IPS DF 6.9 (cell line): Measurements from ENCODE around the gene FBXW5.

ENCODE experiments used
- DNase-seq: peaks from one replicate; pipeline ENCODE4 v3.0.0-alpha.2; 2013; ENCODE audit warnings: low read depth, low spot score
- H3K27ac ChIP-seq: one replicate; pipeline ENCODE4 v1.5.1; 2013; ENCODE audit warnings: low read length, control low read depth
- H3K27me3 ChIP-seq: 2 replicates; pipeline ENCODE4 v1.6.1; 2013; ENCODE audit warnings: mild to moderate bottlenecking, low read length; ENCODE audit not compliant: control insufficient read depth, insufficient read depth
- H3K36me3 ChIP-seq: 2 replicates; pipeline ENCODE4 v1.6.1; 2013; ENCODE audit warnings: low read length; ENCODE audit not compliant: control insufficient read depth, insufficient read depth
- H3K4me1 ChIP-seq: 2 replicates; pipeline ENCODE4 v1.6.1; 2013; ENCODE audit warnings: low read length; ENCODE audit not compliant: control insufficient read depth, insufficient read depth
- H3K4me3 ChIP-seq: 2 replicates; pipeline ENCODE4 v1.5.1; 2013; ENCODE audit warnings: mild to moderate bottlenecking, low read length
- H3K9me3 ChIP-seq: 2 replicates; pipeline ENCODE4 v1.6.1; 2013; ENCODE audit warnings: low read length, inconsistent platforms; ENCODE audit not compliant: control insufficient read depth, insufficient read depth
- WGBS: extraction: QIAGEN DNeasy Blood & Tissue Kit; methylation state at CpG from one replicate; pipeline ENCODE4 v1.1.7; 2013; ENCODE audit warnings: mixed read lengths, missing lambda C conversion rate; ENCODE audit not compliant: insufficient read length, insufficient coverage; 5-methylcytosine and 5-hydroxymethylcytosine counted together

Gene FBXW5

GRCh38 chr9:136983167-136983566 lies 38.6 kb upstream of the FBXW5 start:
- Histone ChIP-seq H3K4me1 (no peaks in the 10 kb centered on the region; the same call in 1 of the 2 replicates), H3K27me3 (peaks cover 8% of the 10 kb centered on the region; the same call in 1 of the 2 replicates), H3K27ac (no peak overlapping the region), H3K4me3 (no peak overlapping the region), H3K9me3 (no peaks in the 10 kb centered on the region), H3K36me3 (no peaks in the 10 kb centered on the region)
- DNase-seq, result no peak
- no CpG with 5 or more reads among the region's 9 CpGs for WGBS

DNA sequence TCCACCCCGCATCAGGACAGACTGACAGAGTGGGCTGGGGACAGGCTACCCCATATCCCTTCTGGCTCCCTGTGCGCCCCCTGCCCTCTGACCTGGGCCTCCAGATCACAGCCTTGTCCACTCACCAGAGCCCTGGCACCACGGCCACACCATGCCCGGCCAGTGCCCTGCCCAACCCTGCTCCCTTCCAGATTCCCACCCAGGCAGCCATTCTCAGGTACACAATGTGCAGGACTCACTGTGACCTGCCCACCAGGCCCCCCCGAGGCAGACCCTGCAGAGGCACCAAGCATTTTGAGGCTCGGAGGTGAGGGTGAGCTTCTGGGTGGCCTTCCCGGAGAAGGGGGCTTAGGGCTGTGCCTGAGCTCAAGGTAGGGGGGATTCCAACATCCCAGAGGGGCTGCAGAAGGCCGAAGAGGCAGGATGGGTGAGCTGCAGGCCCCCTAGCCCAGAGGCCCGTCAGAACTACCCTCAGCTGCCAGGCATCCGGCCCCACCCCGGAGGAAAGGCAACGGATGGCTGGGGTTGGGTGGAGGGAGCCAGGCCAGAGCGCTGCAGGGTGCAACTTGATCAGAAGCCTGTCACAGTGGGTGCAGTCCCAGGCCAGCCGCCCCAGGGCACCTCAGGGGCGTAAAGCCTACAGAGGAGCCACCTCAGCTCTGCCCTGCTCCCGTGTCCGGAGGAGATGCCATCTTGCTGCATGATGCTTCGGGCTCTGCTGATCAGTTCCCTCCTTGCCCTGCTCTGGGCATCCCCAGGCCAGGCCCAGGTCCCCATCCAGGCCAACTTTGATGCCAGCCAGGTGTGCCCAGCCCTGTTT lies 37.9 kb upstream of the FBXW5 start, which contains the start of gene LCNL1:
LCNL1 (plus strand) TSS at position 762 of the 820 bp plus-strand sequence. CDS start 594 bp downstream, outside the sequence.
- no peaks in the 10 kb centered on the region for H3K9me3 ChIP-seq
- no CpG with 5 or more reads among the region's 18 CpGs for WGBS
- no peak for DNase-seq
- no peaks in the 10 kb centered on the region for H3K36me3 ChIP-seq
- H3K27ac ChIP-seq, result no peak within 1 kb of the TSS
- H3K4me3 ChIP-seq, result no peak within 1 kb of the TSS
- H3K27me3 ChIP-seq, result peaks cover 8% of the 10 kb centered on the region; the same call in 1 of the 2 replicates
- H3K4me1 ChIP-seq, result peaks cover 2% of the 10 kb centered on the region

GRCh38 chr9:136981588-136982231 lies 37.2 kb upstream of the FBXW5 start:
- Histone ChIP-seq H3K4me3 (no peak overlapping the region), H3K27me3 (peaks cover 8% of the 10 kb centered on the region; the same call in 1 of the 2 replicates), H3K27ac (no peak overlapping the region), H3K4me1 (peaks cover 2% of the 10 kb centered on the region), H3K36me3 (no peaks in the 10 kb centered on the region), H3K9me3 (no peaks in the 10 kb centered on the region)
- no CpG with 5 or more reads among the region's 17 CpGs for WGBS
- no peak for DNase-seq

GRCh38 chr9:136980669-136981478 lies 36.3 kb upstream of the FBXW5 start:
- Histone ChIP-seq H3K27me3 (peaks cover 4% of the 10 kb centered on the region; the same call in 1 of the 2 replicates), H3K4me1 (peaks cover 2% of the 10 kb centered on the region), H3K9me3 (no peaks in the 10 kb centered on the region), H3K36me3 (no peaks in the 10 kb centered on the region), H3K4me3 (no peak overlapping the region), H3K27ac (no peak overlapping the region)
- no CpG with 5 or more reads among the region's 16 CpGs for WGBS
- DNase-seq, result no peak

DNA sequence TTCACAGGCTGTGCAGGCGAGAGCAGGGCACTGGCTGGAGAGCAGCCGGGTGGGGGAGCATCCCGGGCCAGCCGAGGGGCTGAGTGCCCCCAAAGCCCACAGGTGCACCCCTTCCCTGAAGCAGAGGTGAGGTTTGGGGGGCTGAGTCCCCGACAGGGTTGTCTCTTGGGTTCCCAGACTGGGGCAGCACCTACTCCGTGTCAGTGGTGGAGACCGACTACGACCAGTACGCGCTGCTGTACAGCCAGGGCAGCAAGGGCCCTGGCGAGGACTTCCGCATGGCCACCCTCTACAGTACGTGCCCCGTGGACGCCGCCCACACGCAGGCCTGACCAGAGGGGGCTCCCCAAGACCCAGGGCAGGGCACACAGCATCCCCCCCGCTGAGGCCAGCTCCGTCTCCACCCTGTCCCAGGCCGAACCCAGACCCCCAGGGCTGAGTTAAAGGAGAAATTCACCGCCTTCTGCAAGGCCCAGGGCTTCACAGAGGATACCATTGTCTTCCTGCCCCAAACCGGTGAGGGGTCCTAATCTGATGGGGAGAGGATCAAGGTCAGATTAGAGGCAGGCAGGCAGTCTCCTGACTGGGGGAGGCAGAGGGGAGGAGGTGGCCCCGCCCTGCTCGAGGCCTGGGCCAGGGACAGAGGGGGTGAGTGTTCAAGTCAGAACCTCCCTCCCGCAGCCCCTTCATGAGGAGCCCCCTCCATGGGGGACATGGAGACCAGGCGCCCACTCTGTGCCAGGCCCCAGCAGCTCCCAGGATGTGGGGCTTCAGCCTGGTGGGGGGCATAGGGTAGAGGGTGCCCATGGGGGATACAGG lies 35.4 kb upstream of the FBXW5 start:
- peaks cover 2% of the 10 kb centered on the region for H3K4me1 ChIP-seq
- H3K36me3 ChIP-seq, result no peaks in the 10 kb centered on the region
- no peaks in the 10 kb centered on the region for H3K9me3 ChIP-seq
- no peak overlapping the region for H3K4me3 ChIP-seq
- H3K27ac ChIP-seq, result no peak overlapping the region
- no CpG with 5 or more reads among the region's 26 CpGs for WGBS
- peaks cover 3% of the 10 kb centered on the region; the same call in 1 of the 2 replicates for H3K27me3 ChIP-seq
- DNase-seq, result no peak

- no peak for DNase-seq
- Histone ChIP-seq H3K27ac (no peak overlapping the region), H3K9me3 (no peaks in the 10 kb centered on the region), H3K4me1 (peaks cover 2% of the 10 kb centered on the region), H3K36me3 (no peaks in the 10 kb centered on the region), H3K27me3 (no peaks in the 10 kb centered on the region; the same call in 1 of the 2 replicates), H3K4me3 (no peak overlapping the region)
- no CpG with 5 or more reads among the region's 41 CpGs for WGBS
Measured at GRCh38 chr9:136978865-136979544, 34.5 kb upstream of the FBXW5 start.

DNA sequence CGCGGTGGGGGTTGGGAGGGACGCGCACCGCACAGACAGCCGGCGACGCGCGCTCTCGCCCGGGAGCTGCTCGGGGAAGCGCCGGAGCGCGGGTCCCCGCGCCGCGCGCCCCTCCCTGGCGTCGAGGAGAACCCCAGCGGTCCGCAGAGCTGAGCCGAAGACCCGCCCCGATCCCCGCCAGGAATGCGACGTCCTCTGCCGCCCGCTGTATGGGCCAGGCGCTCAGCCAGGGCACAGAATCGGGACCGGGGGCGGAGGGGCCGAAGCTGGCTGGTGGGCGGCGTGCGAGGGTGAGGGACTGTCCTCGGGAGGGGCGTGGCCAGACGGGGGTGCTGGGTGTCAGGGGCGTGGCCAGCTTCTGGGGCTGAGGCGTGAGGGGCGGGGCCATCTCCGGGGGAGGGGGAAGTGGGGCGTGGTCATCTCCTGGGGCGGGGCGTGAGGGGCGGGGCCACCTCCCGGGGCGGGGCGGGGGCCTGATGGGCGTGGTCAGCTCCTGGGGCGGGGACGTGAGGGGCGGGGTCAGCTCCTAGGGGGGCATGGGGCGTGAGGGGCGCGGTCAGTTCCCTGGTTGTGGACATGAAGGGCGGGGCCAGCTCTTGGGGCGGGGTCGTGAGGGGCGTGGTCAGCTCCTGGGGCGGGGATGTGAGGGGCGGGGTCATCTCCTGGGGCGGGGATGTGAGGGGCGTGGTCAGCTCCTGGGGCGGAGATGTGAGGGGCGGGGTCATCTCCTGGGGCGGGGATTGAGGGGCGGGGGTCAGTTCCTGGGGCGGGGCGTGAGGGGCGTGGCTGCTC lies 33.7 kb upstream of the FBXW5 start:
- WGBS, result no CpG with 5 or more reads among the region's 78 CpGs
- Histone ChIP-seq H3K9me3 (no peaks in the 10 kb centered on the region), H3K36me3 (no peaks in the 10 kb centered on the region), H3K27ac (no peak overlapping the region), H3K27me3 (no peaks in the 10 kb centered on the region), H3K4me3 (peak overlapping the region; percentile 68; the same call in 1 of the 2 replicates), H3K4me1 (peaks cover 2% of the 10 kb centered on the region)
- DNase-seq, result no peak

DNA sequence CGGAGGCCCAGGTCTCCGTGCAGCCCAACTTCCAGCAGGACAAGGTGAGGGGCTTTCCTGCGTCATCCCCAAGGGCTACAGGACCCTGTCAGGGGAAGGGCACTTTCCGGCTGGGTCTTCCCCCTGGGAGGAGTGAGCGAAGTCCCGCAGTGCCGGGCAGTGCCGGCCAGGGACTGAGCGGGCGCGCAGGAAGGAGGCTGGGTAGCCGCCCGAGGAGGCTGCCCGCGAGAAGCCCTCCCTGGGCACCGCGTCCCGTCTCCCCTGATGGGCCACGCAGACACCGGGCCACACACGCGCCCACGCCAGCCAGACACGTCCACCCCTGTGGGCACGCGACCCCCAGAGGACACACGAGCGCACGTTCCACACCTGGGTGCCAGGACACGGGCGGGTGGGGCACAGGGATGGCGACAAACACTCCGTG lies 33.1 kb upstream of the FBXW5 start:
- no peaks in the 10 kb centered on the region for H3K27me3 ChIP-seq
- H3K4me1 ChIP-seq, result peaks cover 2% of the 10 kb centered on the region
- H3K9me3 ChIP-seq, result no peaks in the 10 kb centered on the region
- no peak for DNase-seq
- peak overlapping the region; percentile 68 for H3K4me3 ChIP-seq
- H3K27ac ChIP-seq, result no peak overlapping the region
- no CpG with 5 or more reads among the region's 33 CpGs for WGBS
- no peaks in the 10 kb centered on the region for H3K36me3 ChIP-seq

- Histone ChIP-seq H3K27me3 (no peaks in the 10 kb centered on the region), H3K9me3 (no peaks in the 10 kb centered on the region), H3K36me3 (no peaks in the 10 kb centered on the region), H3K4me3 (peak within 1 kb of the TSS; percentile 68), H3K27ac (no peak within 1 kb of the TSS), H3K4me1 (peaks cover 2% of the 10 kb centered on the region)
- no peak for DNase-seq
- no CpG with 5 or more reads among the region's 10 CpGs for WGBS
Measured at GRCh38 chr9:136977223-136977622, 32.7 kb upstream of the FBXW5 start, which contains the start of gene PTGDS. PTGDS (plus strand) TSS chr9:136977504; CDS start chr9:136977579, 75 bp downstream.
